ENCODE data around the gene FCHSD2. TPM values are rescaled to one million over a fixed set of nuclear protein-coding genes. Genes with fewer than 3 reads are reported as not detected.

The FCHSD2 gene
- total RNA-seq, 1 donor from 2014 or later: 59.0 TPM

- Histone ChIP-seq H3K36me3 (no peaks in the 10 kb centered on the region), H3K27ac (peak overlapping the region; percentile 70), H3K9me3 (no peaks in the 10 kb centered on the region), H3K4me1 (peaks cover 51% of the 10 kb centered on the region), H3K27me3 (ENCODE audit: low read depth) (no peaks in the 10 kb centered on the region), H3K4me3 (no peak overlapping the region)
- TF ChIP-seq, protein P1, sequence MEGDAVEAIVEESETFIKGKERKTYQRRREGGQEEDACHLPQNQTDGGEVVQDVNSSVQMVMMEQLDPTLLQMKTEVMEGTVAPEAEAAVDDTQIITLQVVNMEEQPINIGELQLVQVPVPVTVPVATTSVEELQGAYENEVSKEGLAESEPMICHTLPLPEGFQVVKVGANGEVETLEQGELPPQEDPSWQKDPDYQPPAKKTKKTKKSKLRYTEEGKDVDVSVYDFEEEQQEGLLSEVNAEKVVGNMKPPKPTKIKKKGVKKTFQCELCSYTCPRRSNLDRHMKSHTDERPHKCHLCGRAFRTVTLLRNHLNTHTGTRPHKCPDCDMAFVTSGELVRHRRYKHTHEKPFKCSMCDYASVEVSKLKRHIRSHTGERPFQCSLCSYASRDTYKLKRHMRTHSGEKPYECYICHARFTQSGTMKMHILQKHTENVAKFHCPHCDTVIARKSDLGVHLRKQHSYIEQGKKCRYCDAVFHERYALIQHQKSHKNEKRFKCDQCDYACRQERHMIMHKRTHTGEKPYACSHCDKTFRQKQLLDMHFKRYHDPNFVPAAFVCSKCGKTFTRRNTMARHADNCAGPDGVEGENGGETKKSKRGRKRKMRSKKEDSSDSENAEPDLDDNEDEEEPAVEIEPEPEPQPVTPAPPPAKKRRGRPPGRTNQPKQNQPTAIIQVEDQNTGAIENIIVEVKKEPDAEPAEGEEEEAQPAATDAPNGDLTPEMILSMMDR (IDR thresholded peaks at IDR 0.05): peak; percentile 8
- DNase-seq (no peak), ATAC-seq (peak; percentile 5 to 70)
- intact Hi-C loops (cut with DNase I): no loop called here
These were observed 354.7 kb downstream of the FCHSD2 start for GRCh38 chr11:72787216-72788104.

Other genes starting within 250 kb of the FCHSD2 start
- gene P2RY2, start 76.0 kb upstream of the FCHSD2 start, total RNA-seq: 6.5 TPM
- gene P2RY6, start 130.0 kb upstream of the FCHSD2 start, total RNA-seq: 3.6 TPM
- gene ARHGEF17, start 166.0 kb upstream of the FCHSD2 start, total RNA-seq: 56.5 TPM
- 15.4 TPM for gene RELT, start 234.1 kb upstream of the FCHSD2 start, total RNA-seq